ENCODE data around the gene OVOL1. TPM values are rescaled to one million over a fixed set of nuclear protein-coding genes. Genes with fewer than 3 reads are reported as not detected.

OVOL1 gene
- total RNA-seq, 6 experiments from 2014 or later = not detected

DNA sequence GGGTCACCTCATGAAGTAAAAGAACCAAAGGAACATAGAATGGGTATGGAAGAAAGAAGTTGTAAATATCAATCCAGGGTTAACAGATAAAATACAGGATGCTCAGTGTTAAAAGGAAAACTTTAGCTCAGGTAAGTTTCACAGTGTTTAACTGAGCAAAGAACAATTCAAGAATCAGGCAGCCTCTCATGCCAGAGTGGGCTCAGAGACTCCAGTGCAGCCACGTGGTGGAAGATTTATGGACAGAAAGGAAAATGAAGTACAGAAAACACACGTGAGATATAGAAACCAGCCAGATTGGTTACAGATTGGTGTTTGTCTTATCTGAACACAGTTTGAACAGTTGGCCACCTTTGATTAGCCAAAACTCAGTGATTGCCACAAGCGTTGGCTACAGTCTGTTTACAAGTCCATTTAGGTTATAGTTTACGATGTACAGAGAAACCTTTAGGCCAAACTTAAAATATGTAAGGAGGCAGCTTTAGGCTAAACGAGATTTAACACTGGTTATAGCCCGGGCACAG, 15.2 kb upstream of the OVOL1 start:
- no peaks in the 10 kb centered on the region for H3K9me3 ChIP-seq
- ATAC-seq (no peak), DNase-seq (no peak)
- no peak overlapping the region for H3K27ac ChIP-seq
- no peaks in the 10 kb centered on the region for H3K27me3 ChIP-seq
- H3K4me3 ChIP-seq = no peak overlapping the region
- H3K36me3 ChIP-seq = no peaks in the 10 kb centered on the region
- WGBS (ENCODE audit: insufficient coverage, low coverage, low lambda C conversion rate, missing lambda C conversion rate) = 40% methylated on average over 6 of the region's 6 CpGs
- TF ChIP-seq, protein P1, sequence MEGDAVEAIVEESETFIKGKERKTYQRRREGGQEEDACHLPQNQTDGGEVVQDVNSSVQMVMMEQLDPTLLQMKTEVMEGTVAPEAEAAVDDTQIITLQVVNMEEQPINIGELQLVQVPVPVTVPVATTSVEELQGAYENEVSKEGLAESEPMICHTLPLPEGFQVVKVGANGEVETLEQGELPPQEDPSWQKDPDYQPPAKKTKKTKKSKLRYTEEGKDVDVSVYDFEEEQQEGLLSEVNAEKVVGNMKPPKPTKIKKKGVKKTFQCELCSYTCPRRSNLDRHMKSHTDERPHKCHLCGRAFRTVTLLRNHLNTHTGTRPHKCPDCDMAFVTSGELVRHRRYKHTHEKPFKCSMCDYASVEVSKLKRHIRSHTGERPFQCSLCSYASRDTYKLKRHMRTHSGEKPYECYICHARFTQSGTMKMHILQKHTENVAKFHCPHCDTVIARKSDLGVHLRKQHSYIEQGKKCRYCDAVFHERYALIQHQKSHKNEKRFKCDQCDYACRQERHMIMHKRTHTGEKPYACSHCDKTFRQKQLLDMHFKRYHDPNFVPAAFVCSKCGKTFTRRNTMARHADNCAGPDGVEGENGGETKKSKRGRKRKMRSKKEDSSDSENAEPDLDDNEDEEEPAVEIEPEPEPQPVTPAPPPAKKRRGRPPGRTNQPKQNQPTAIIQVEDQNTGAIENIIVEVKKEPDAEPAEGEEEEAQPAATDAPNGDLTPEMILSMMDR (IDR thresholded peaks at IDR 0.05) = no peak
- no peak for TF ChIP-seq POLR2A (IDR thresholded peaks at IDR 0.05)
- intact Hi-C loops (cut with DNase I) = no loop called here
- H3K4me1 ChIP-seq = peaks cover 0 to 8% (median 0%) of the 10 kb centered on the region in 4 donors

DNA sequence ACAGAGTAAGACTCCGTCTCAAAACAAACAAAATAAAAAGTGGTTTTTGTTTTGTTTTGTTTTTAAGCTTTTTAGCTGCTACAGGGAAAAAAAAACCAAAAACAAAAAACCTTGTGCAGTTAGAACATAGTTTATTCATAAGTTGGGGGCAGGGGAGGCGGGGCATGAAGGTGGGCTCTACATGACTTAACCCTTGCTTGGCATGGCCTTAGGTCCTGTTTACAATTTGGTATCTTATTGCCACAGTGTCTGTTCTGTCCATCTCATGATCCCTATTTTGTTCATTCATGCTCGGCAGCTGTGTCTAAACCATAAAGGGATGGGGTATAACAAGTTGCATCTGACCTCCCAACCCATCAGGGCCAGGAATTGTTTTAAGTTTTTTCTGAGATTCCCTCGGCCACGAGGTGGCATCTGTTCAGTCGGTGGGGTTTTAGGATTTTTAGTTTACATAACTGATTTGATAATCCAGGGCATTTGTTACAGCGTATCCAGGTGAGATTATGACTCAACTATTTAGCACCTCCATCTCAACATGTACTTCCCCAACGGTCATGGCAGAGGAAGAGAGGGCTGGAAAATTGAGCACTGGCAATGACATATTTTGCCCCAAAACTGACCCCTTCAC, 13.0 kb upstream of the OVOL1 start:
- DNase-seq = no peak
- Histone ChIP-seq H3K27ac (no peak overlapping the region), H3K9me3 (no peaks in the 10 kb centered on the region), H3K36me3 (peaks cover 0 to 9% (median 7%) of the 10 kb centered on the region in 4 donors), H3K4me3 (no peak overlapping the region), H3K4me1 (peaks cover 0 to 16% (median 0%) of the 10 kb centered on the region in 4 donors), H3K27me3 (no peaks in the 10 kb centered on the region)
- no peak for TF ChIP-seq POLR2A (IDR thresholded peaks at IDR 0.05)
- TF ChIP-seq, protein P1 (IDR thresholded peaks at IDR 0.05) = peak in 2 of 4 donors; percentile 10
- WGBS (ENCODE audit: insufficient coverage, low coverage, low lambda C conversion rate, missing lambda C conversion rate) = 58% methylated on average over 7 of the region's 8 CpGs
- intact Hi-C loops (cut with DNase I) = no loop called here
- no peak for ATAC-seq

DNA sequence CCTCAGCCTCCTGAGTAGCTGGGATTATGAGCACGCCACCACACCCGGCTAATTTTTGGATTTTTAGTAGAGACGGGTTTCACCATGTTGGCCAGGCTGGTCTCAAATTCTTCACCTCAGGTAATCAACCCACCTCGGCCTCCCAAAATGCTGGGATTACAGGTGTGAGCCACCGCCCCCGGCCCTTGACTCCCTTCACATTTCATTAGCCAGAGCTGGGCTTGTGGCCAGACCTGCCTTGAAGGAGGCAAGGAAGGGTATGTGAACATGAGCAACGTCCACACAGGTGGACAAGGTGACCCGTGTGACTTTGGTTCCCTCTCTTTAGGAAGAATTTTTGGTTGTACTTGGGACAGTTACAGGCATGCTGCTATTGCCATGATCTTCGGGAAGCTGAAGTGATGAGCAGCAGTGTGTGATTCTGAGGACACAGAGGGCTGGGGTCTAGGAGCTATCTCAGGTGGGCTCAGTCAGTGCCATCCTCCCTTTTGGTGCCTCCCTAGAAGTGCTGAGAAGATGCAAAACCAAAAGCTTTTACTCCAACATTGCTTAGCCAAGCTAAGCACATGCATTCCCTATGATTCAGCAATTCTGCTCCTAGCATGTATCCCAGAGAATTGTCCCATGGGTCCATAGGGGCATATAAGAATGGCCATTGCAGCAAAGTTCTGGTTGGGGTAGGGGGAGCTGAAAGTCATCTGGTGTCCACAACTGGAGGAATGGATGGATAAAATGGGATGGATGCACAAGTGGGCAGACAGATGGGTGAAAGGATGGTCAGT, 12.1 kb upstream of the OVOL1 start:
- Histone ChIP-seq H3K27ac (no peak overlapping the region), H3K27me3 (no peaks in the 10 kb centered on the region), H3K36me3 (peaks cover 0 to 13% (median 7%) of the 10 kb centered on the region in 4 donors), H3K4me3 (no peak overlapping the region), H3K9me3 (no peaks in the 10 kb centered on the region), H3K4me1 (peaks cover 0 to 22% (median 4%) of the 10 kb centered on the region in 4 donors)
- DNase-seq (no peak), ATAC-seq (no peak)
- TF ChIP-seq POLR2A (IDR thresholded peaks at IDR 0.05) = no peak
- TF ChIP-seq, protein P1 (IDR thresholded peaks at IDR 0.05) = no peak
- intact Hi-C loops (cut with DNase I) = no loop called here
- 79% methylated on average over 5 of the region's 9 CpGs for WGBS (ENCODE audit: insufficient coverage, low coverage, low lambda C conversion rate, missing lambda C conversion rate)

DNA sequence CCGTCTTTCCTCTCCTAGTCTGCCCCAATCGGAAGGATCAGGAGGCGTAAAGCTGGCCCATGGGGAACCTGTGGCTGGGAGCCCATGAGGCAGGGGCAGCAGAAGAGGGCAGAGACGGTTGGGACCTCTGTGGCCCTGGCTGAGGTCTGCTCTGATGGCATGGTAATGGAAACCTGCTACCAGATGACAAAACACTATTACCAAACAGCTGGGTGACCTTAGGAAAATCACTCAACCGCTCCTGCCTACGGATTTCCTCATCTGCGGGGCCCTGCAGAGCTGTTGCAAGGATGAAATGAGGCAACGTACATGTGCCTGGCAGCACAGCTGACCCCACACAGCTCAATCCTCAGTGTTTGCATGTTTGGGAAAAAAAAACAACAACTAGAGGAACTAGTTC, 10.7 kb upstream of the OVOL1 start:
- Histone ChIP-seq H3K4me1 (peaks cover 0 to 24% (median 6%) of the 10 kb centered on the region in 4 donors), H3K4me3 (no peak overlapping the region), H3K9me3 (no peaks in the 10 kb centered on the region), H3K36me3 (peaks cover 0 to 13% (median 7%) of the 10 kb centered on the region in 4 donors), H3K27me3 (no peaks in the 10 kb centered on the region), H3K27ac (peak overlapping the region in 2 of 3 donors; percentile 60 to 70)
- intact Hi-C loops (cut with DNase I) = no loop called here
- ATAC-seq (peak; percentile 17 to 60 (median 55)), DNase-seq (peak; percentile 61 to 83 (median 67))
- TF ChIP-seq, protein P1 (IDR thresholded peaks at IDR 0.05) = no peak
- peak; percentile 48 for TF ChIP-seq POLR2A (IDR thresholded peaks at IDR 0.05)
- WGBS (ENCODE audit: insufficient coverage, low coverage, low lambda C conversion rate, missing lambda C conversion rate) = 14% methylated on average over 7 of the region's 8 CpGs
